PC-3 (cell line): ENCODE results near the gene SAMD10. TPM values are rescaled to one million over a fixed set of nuclear protein-coding genes. Genes with fewer than 3 reads are reported as not detected.

Source experiments
- ATAC-seq: fragments of 200-7000 bp; cut with Tn5 transposase; 2 replicates; pipeline ENCODE4 v1.9.1; 2020; ENCODE audit warnings: mild to moderate bottlenecking, moderate library complexity
- BruUV-seq: library from RNA; stranded (reverse); fragments of 400-500 nt; replicated peaks from 2 replicates; lab custom pipeline; 2021; lab: Mats Ljungman, UMichigan
- CTCF ChIA-PET: fragments of 300-600 bp; sonication (Branson Sonifier 250); formaldehyde crosslinking; loops from one replicate; lab custom pipeline; 2022; ENCODE audit warnings: antibody characterized with exemption; lab: Charles Lee
- POLR2A ChIA-PET: fragments of 300-600 bp; sonication (Branson Sonifier 250); formaldehyde crosslinking; loops from one replicate; lab custom pipeline; 2022; ENCODE audit warnings: antibody characterized with exemption; ENCODE audit not compliant: unreplicated experiment; lab: Charles Lee
- DNase-seq: peaks from one replicate; pipeline ENCODE4 v3.0.0-alpha.2; 2015
- H2AFZ ChIP-seq: fragments of 300-600 bp; sonication (generic); 2 replicates; pipeline ENCODE4 v1.6.0; 2016; ENCODE audit warnings: antibody characterized with exemption, low read length
- H3F3A ChIP-seq: fragments of 300-600 bp; sonication (generic); one replicate; pipeline ENCODE4 v1.6.0; 2017; ENCODE audit warnings: antibody characterized with exemption, low read length, control low read depth, mild to moderate bottlenecking; ENCODE audit not compliant: unreplicated experiment
- H3K27ac ChIP-seq: fragments of 300-600 bp; sonication (generic); 2 replicates; pipeline ENCODE4 v1.5.1; 2016; ENCODE audit warnings: mild to moderate bottlenecking, low read length
- H3K27me3 ChIP-seq: fragments of 300-600 bp; sonication (generic); 2 replicates; pipeline ENCODE4 v1.6.1; 2016; ENCODE audit warnings: low read length, mixed read lengths
- H3K36me3 ChIP-seq: fragments of 300-600 bp; sonication (generic); 2 replicates; pipeline ENCODE4 v1.6.1; 2016; ENCODE audit warnings: low read depth, mixed run types, low read length, mixed read lengths
- H3K4me1 ChIP-seq: fragments of 300-600 bp; sonication (generic); 2 replicates; pipeline ENCODE4 v1.5.1; 2016; ENCODE audit warnings: low read length; ENCODE audit not compliant: insufficient read depth
- H3K4me2 ChIP-seq: fragments of 300-600 bp; sonication (generic); 2 replicates; pipeline ENCODE4 v1.6.0; 2016; ENCODE audit warnings: low read length
- H3K4me3 ChIP-seq: fragments of 300-600 bp; sonication (generic); 2 replicates; pipeline ENCODE4 v1.5.1; 2016; ENCODE audit warnings: mild to moderate bottlenecking, low read length, mixed read lengths
- H3K79me2 ChIP-seq: fragments of 300-600 bp; sonication (generic); 2 replicates; pipeline ENCODE4 v1.6.1; 2017; ENCODE audit warnings: low read length, mixed read lengths
- H3K9ac ChIP-seq: fragments of 300-600 bp; sonication (generic); 2 replicates; pipeline ENCODE4 v1.6.0; 2016; ENCODE audit warnings: mild to moderate bottlenecking, low read length
- H3K9me2 ChIP-seq: fragments of 300-600 bp; sonication (generic); replicated peaks from 2 replicates; pipeline ENCODE4 v1.6.1; 2016; ENCODE audit warnings: mixed run types, low read length, mixed read lengths
- H3K9me3 ChIP-seq: fragments of 300-600 bp; sonication (generic); 2 replicates; pipeline ENCODE4 v1.6.1; 2016; ENCODE audit warnings: low read length, mixed read lengths
- H4K20me1 ChIP-seq: fragments of 300-600 bp; sonication (generic); 2 replicates; pipeline ENCODE4 v1.6.1; 2016; ENCODE audit warnings: low read length, mixed read lengths
- CTCF ChIP-seq: fragments of 300-600 bp; sonication (generic); conservative IDR thresholded peaks from 2 replicates; pipeline ENCODE4 v1.5.1; 2017; ENCODE audit warnings: antibody characterized with exemption, low read depth, mild to moderate bottlenecking, low read length
- EZH2 ChIP-seq: fragments of 300-600 bp; sonication (generic); IDR thresholded peaks from one replicate; pipeline ENCODE4 v1.6.1; 2017; ENCODE audit warnings: antibody characterized with exemption, mild to moderate bottlenecking, low read length; ENCODE audit not compliant: unreplicated experiment
- EZH2phosphoT487 ChIP-seq: fragments of 300-600 bp; sonication (generic); IDR thresholded peaks from 2 replicates; pipeline ENCODE4 v1.6.1; 2018; ENCODE audit warnings: mild to moderate bottlenecking, antibody characterized with exemption, low read length, borderline replicate concordance
- intact Hi-C: fragments of 100-400 bp; cut with micrococcal nuclease; formaldehyde crosslinking; loops from 2 replicates; pipeline ENCODE4 v1.9.0; 2023
- total RNA-seq: library from RNA; depleted of rRNA; stranded (reverse); fragments of >200 nt; gene quantifications from 2 replicates; pipeline ENCODE4 v1.2.3, GENCODE V29; 2014

Gene SAMD10
- total RNA-seq, 1 experiment from 2014 or later = 7.4 TPM

DNA sequence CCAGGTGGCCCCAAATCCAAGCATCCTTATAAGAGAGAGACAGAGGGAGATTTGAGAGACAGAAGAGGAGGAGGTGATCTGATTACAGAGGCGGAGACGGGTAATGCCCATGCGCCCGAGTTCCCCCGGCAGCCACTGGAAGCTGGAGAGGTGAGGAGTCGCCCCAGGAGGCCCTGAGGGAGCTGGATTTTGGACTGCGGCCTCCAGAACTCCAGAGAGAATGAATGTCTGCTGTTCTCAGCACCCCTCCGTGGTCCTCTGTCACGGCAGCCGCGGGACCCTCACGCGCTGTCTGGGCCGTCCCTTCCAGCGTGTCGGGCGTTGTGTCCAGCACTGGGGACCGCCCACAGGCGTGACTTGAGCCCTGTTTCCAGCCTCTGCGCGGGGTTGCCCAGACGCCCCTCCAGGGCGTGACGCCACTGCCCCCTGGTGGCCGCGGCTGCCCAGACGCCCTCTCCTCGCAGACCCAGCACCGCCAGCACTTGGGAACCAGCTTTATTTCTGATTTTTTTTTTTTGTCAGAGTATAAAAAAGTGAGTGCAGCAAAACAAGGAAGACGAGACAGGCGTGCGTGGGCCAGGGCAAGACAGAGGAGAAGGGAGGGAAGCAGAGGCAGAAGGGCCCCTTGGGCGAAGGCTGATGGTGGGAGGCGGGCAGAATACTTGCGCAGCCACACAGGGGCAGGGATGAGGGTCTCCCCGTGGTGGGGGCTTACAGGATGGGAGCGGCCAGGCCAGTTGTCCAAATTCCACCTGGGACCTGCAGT is 5.6 kb downstream of the SAMD10 start:
- Histone ChIP-seq H2AFZ (peak overlapping the region; percentile 40), H3K27ac (no peak overlapping the region), H3K4me2 (peak overlapping the region; percentile 70), H3K27me3 (no peaks in the 10 kb centered on the region), H3K9me3 (no peaks in the 10 kb centered on the region), H4K20me1 (no peaks in the 10 kb centered on the region), H3K79me2 (peaks cover 4% of the 10 kb centered on the region), H3K36me3 (no peaks in the 10 kb centered on the region), H3K9ac (no peak overlapping the region), H3K4me1 (peaks cover 17% of the 10 kb centered on the region), H3F3A (no peaks in the 10 kb centered on the region), H3K4me3 (peak overlapping the region; percentile 30; the same call in 1 of the 2 replicates), H3K9me2 (no peaks in the 10 kb centered on the region)
- ATAC-seq (peak; percentile 67), DNase-seq (peak; percentile 84)
- POLR2A ChIA-PET = interaction anchor here (0.5 to 0.6 kb wide), 2 partner anchors 143 to 333 kb away, joined by 7 to 10 read pairs; no protein-coding TSS in a partner anchor
- CTCF ChIA-PET = interaction anchor here (0.5 to 1.4 kb wide), 8 partner anchors 22 to 436 kb away, joined by 3 to 11 read pairs (median 6); partner anchors contain the start of gene TPD52L2
- intact Hi-C loops = loop anchor here (1.0 to 5.0 kb wide), 2 partner anchors 63 to 102 kb away; no protein-coding TSS in a partner anchor
- no peak for TF ChIP-seq EZH2phosphoT487
- TF ChIP-seq CTCF = peak; percentile 97
- no peak for TF ChIP-seq EZH2
- BruUV-seq = no TSS peak

GRCh38 chr20:63973160-63973479 is 6.3 kb downstream of the SAMD10 start:
- Histone ChIP-seq H3K9me2 (no peaks in the 10 kb centered on the region), H3F3A (no peaks in the 10 kb centered on the region), H3K4me3 (no peak overlapping the region), H3K9me3 (no peaks in the 10 kb centered on the region), H3K9ac (no peak overlapping the region), H3K36me3 (no peaks in the 10 kb centered on the region), H4K20me1 (no peaks in the 10 kb centered on the region), H2AFZ (no peak overlapping the region), H3K27me3 (no peaks in the 10 kb centered on the region), H3K4me1 (peaks cover 12% of the 10 kb centered on the region), H3K4me2 (no peak overlapping the region), H3K27ac (no peak overlapping the region), H3K79me2 (peaks cover 11% of the 10 kb centered on the region)
- BruUV-seq = no TSS peak
- no peak for ATAC-seq
- no peak for DNase-seq
- intact Hi-C loops = loop anchor here (1.0 to 5.0 kb wide), 2 partner anchors 62 to 101 kb away; no protein-coding TSS in a partner anchor
- ChIA-PET CTCF (interaction anchor here (0.9 to 1.4 kb wide), 4 partner anchors 62 to 435 kb away, joined by 4 to 11 read pairs (median 7); no protein-coding TSS in a partner anchor), POLR2A (no interaction called here)
- TF ChIP-seq EZH2phosphoT487 (no peak), CTCF (no peak), EZH2 (no peak)
